H1 (cell line): ENCODE results near the gene MTCL3.

ENCODE experiments used
- ATF3 ChIP-seq: IDR thresholded peaks from 2 replicates; pipeline ENCODE4 v1.6.1; 2011; ENCODE audit warnings: low read depth, mild to moderate bottlenecking, low read length; ENCODE audit not compliant: insufficient read depth
- BRCA1 ChIP-seq: IDR thresholded peaks from 2 replicates; pipeline ENCODE4 v1.6.1; 2012; ENCODE audit warnings: low read depth, low read length, improper control_type of control experiment
- CHD1 ChIP-seq: IDR thresholded peaks from 2 replicates; pipeline ENCODE4 v1.6.1; 2012; ENCODE audit warnings: low read depth, low read length, improper control_type of control experiment
- CHD7 ChIP-seq: fragments of 300-600 bp; sonication (generic); IDR thresholded peaks from 2 replicates; pipeline ENCODE4 v1.7.1; 2012; ENCODE audit warnings: low read length, moderate library complexity, mild to moderate bottlenecking, inconsistent platforms; ENCODE audit not compliant: insufficient replicate concordance
- CTBP2 ChIP-seq: IDR thresholded peaks from 2 replicates; pipeline ENCODE4 v1.7.0; 2011; ENCODE audit warnings: borderline replicate concordance, mild to moderate bottlenecking, moderate library complexity, mixed read lengths, low read length; ENCODE audit not compliant: insufficient read depth, insufficient read length
- GABPA ChIP-seq: IDR thresholded peaks from 2 replicates; pipeline ENCODE4 v1.6.1; 2011; ENCODE audit warnings: mild to moderate bottlenecking, low read length, moderate library complexity, borderline replicate concordance; ENCODE audit not compliant: insufficient read depth
- JUND ChIP-seq: IDR thresholded peaks from 2 replicates; pipeline ENCODE4 v1.6.1; 2011; ENCODE audit warnings: mild to moderate bottlenecking, improper control_type of control experiment, low read length
- POU5F1 ChIP-seq: IDR thresholded peaks from 2 replicates; pipeline ENCODE4 v1.6.1; 2011; ENCODE audit warnings: low read depth, mild to moderate bottlenecking, low read length, moderate library complexity
- SP1 ChIP-seq: IDR thresholded peaks from 2 replicates; pipeline ENCODE4 v1.6.1; 2011; ENCODE audit warnings: low read depth, low read length
- TF ChIP-seq, protein P1 (sequence below): IDR thresholded peaks from 2 replicates; pipeline ENCODE4 v1.6.1; 2012; ENCODE audit warnings: inconsistent platforms

Gene MTCL3

DNA sequence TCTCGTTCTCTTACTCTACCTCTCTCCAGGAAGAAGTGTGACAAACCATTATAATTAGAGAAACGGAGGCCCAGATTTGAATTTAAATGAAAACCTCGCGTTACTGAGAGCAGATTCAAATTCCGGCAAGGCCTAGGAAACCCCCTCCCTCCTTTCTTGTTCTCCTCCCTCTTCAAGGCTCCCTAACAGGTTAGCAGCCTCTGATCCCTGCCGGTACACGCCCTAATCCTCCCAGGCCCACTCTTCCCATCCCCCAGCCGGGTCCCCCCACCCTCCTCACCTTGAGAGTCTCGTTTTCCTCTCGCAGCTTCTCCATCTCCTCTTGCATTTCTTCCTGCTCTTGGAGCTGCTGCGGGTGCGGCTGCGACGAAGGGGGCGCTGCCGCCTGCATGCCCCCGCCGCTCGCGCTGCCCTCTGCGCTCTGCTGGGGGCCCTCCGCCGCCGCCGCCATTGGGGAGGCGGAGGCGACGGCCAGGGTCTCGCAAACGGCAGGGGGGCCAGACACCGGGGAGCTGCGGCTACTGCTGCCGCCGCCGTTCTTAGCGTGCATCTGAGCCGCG lies 3.8 kb downstream of the MTCL3 start (continued):
- TF ChIP-seq CHD7, result no peak
- 0 out of 2 replicates have a peak, but pooled peaks have one; percentile 20 for TF ChIP-seq SP1
- TF ChIP-seq ATF3, result no peak
- TF ChIP-seq CHD1, result no peak
- peak; percentile 36 for TF ChIP-seq CTBP2
- TF ChIP-seq, protein P1, sequence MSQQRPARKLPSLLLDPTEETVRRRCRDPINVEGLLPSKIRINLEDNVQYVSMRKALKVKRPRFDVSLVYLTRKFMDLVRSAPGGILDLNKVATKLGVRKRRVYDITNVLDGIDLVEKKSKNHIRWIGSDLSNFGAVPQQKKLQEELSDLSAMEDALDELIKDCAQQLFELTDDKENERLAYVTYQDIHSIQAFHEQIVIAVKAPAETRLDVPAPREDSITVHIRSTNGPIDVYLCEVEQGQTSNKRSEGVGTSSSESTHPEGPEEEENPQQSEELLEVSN, result 0 out of 2 replicates have a peak, but pooled peaks have one; percentile 1
- TF ChIP-seq GABPA, result no peak
- TF ChIP-seq POU5F1, result no peak
- no peak; the same call in 1 of the 2 replicates for TF ChIP-seq BRCA1
- TF ChIP-seq JUND, result no peak
